Measurements from ENCODE around the gene KIAA2012.

The KIAA2012 gene

DNA sequence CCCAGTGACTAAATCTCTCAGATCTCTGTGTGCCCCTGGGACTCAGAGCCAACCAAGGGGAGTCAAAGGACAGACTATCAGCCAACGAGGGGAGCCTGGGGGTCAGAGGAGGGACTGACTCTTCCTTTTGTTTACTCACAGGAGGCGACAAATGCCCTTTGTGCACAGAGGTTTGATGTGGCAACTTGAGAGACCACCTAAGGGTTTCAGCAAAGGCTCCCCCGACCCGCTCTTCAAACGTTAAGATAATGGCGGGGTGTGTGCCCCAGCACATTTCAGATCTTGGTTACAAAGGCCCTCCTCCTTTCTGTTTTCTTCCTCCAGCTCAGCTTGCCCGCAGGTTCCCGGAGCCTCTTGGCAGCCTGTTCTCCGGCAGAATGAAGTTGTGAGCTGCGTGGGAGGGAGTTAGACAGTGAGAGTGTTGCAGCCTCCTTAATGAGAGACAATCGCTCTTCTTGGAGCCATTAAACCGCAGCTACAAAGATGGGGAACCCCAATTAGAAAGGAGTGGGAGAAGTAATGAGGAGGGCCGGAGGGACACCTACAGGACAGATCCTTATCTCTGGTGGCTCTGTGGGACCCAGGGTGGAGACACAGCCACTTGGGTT is 76.2 kb downstream of the KIAA2012 start:
- no peak for TF ChIP-seq EP300 (IDR thresholded peaks at IDR 0.05; ENCODE audit: borderline replicate concordance)
- TF ChIP-seq, protein P1, sequence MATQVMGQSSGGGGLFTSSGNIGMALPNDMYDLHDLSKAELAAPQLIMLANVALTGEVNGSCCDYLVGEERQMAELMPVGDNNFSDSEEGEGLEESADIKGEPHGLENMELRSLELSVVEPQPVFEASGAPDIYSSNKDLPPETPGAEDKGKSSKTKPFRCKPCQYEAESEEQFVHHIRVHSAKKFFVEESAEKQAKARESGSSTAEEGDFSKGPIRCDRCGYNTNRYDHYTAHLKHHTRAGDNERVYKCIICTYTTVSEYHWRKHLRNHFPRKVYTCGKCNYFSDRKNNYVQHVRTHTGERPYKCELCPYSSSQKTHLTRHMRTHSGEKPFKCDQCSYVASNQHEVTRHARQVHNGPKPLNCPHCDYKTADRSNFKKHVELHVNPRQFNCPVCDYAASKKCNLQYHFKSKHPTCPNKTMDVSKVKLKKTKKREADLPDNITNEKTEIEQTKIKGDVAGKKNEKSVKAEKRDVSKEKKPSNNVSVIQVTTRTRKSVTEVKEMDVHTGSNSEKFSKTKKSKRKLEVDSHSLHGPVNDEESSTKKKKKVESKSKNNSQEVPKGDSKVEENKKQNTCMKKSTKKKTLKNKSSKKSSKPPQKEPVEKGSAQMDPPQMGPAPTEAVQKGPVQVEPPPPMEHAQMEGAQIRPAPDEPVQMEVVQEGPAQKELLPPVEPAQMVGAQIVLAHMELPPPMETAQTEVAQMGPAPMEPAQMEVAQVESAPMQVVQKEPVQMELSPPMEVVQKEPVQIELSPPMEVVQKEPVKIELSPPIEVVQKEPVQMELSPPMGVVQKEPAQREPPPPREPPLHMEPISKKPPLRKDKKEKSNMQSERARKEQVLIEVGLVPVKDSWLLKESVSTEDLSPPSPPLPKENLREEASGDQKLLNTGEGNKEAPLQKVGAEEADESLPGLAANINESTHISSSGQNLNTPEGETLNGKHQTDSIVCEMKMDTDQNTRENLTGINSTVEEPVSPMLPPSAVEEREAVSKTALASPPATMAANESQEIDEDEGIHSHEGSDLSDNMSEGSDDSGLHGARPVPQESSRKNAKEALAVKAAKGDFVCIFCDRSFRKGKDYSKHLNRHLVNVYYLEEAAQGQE (IDR thresholded peaks at IDR 0.05; ENCODE audit: low read depth) = no peak

DNA sequence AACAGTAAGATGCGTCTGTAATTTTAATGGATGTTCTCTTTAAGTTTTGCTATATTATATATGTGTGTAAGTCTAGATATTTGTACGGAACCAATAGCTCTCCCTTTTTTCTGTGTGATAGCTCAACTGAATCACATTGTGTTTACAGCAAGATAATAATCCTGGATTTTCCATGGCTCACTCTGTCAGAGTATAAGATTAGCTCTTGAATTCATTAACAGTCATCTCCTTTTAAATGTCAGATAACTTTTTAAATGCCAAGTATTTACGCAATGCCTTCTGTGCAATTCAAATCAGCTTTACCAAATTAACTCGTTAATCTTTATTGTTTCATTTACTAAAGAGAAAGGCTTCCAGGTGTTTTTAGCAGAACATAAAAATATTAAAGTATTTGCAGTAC is 76.9 kb downstream of the KIAA2012 start:
- no peak for TF ChIP-seq CREB1 (IDR thresholded peaks at IDR 0.05; ENCODE audit: low read depth)

DNA sequence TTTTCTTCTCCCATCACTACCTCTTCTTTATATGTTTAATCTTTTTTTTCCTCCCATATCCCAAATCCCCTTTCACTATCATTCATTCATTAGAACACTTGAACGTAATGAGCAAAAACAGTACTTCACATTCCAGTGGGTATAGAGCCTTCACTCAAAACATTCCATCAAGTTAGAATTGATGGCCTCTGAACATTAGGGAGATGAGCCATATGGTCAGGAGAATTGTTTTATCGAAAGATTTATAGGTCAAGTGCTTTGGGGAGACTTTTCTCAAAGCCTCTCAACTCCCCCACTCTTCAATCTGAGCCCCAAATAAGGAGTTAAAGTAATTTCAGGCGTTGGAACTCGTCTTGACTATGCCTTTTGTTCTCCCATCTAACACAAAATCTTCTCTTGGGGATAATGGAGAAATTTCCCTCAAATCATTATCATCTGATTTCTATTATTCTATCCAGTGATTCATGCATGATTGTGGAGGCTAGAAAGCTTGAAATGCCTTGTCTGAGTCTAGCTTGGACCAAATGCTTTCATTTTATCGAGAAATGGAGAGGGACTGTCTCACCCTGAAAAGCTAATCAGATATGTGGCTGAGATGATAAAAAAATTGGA is 79.2 kb downstream of the KIAA2012 start:
- TF ChIP-seq ZBTB7A (IDR thresholded peaks at IDR 0.05; ENCODE audit: low read depth) (no peak), CREB1 (IDR thresholded peaks at IDR 0.05; ENCODE audit: low read depth) (no peak), TCF12 (IDR thresholded peaks at IDR 0.05; ENCODE audit: low read depth) (no peak), NFIC (IDR thresholded peaks at IDR 0.05) (no peak)

DNA sequence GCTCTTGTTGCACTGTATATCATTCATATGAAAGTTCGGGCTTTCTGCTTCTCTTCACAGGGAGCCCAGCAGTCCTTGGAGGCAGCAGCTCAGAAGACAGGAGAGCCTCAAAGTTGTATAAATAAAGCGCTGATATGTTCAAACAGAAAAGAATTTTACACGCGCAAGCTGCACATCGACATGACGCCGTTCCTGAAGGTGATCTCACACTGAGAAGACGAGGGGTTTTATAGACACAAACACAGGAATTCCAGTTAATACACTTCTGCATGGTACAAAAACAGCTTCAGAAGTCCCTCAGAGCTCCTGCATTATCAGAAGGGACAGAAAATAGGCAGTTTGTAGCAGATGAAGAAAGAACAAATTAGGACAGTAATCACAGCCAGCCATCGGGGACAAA is 81.6 kb downstream of the KIAA2012 start:
- TF ChIP-seq EGR1 (IDR thresholded peaks at IDR 0.05) (no peak), TAF1 (IDR thresholded peaks at IDR 0.05; ENCODE audit: low read depth) (no peak), RAD21 (IDR thresholded peaks at IDR 0.05; ENCODE audit: low read depth) (no peak), YY1 (IDR thresholded peaks at IDR 0.05; ENCODE audit: low read depth) (no peak), NFIC (IDR thresholded peaks at IDR 0.05) (no peak), ZBTB7A (IDR thresholded peaks at IDR 0.05; ENCODE audit: low read depth) (no peak), EP300 (IDR thresholded peaks at IDR 0.05; ENCODE audit: borderline replicate concordance) (no peak), TCF12 (IDR thresholded peaks at IDR 0.05; ENCODE audit: low read depth) (no peak)
- TF ChIP-seq, protein P2, sequence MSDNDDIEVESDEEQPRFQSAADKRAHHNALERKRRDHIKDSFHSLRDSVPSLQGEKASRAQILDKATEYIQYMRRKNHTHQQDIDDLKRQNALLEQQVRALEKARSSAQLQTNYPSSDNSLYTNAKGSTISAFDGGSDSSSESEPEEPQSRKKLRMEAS (IDR thresholded peaks at IDR 0.05) = no peak
- TF ChIP-seq, protein P3, sequence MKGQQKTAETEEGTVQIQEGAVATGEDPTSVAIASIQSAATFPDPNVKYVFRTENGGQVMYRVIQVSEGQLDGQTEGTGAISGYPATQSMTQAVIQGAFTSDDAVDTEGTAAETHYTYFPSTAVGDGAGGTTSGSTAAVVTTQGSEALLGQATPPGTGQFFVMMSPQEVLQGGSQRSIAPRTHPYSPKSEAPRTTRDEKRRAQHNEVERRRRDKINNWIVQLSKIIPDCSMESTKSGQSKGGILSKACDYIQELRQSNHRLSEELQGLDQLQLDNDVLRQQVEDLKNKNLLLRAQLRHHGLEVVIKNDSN (IDR thresholded peaks at IDR 0.05) = no peak
- TF ChIP-seq, protein P1 (IDR thresholded peaks at IDR 0.05; ENCODE audit: low read depth) = no peak

DNA sequence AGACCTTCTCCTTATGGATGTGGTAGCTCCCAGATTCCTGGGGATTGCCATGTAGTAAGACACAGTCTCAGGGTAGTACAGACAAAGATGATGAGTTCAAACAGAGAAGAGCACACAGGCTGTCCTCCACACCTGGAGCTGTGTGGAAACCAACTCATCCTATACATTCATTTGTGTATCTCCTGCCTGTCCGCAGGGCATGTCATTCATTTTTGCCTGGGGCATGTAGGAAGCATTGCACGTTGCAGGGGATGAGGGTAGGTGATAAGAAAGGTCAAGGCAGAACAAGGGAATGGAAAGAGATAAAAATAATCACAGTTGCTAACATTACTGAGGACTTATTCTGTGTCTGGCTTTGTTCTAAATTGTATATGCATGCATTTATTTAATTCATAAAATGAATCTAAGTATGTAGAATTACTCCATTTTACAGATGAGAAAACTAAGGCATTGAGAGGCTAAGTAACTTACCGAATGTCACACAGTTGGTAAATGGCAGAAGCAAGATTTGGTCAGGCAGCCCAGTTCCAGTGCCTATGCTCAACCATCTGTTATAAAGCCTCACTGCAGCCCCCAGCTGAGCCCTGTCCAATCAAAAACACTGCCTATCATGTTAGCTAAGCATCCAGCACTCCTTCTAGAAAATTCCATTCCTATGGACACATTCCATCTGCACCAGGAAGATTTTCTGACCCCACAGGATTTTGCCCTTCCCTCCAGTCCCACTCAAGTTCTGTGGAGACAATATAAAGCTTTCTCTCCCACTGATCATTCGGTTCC is 84.3 kb downstream of the KIAA2012 start:
- no peak for TF ChIP-seq YY1 (IDR thresholded peaks at IDR 0.05; ENCODE audit: low read depth)
- no peak for TF ChIP-seq NFIC (IDR thresholded peaks at IDR 0.05)
- TF ChIP-seq CEBPB (IDR thresholded peaks at IDR 0.05) = no peak
- TF ChIP-seq TEAD4 (IDR thresholded peaks at IDR 0.05) = no peak
- no peak for TF ChIP-seq EP300 (IDR thresholded peaks at IDR 0.05; ENCODE audit: borderline replicate concordance)
- TF ChIP-seq CREB1 (IDR thresholded peaks at IDR 0.05; ENCODE audit: low read depth) = no peak
- TF ChIP-seq TAF1 (IDR thresholded peaks at IDR 0.05; ENCODE audit: low read depth) = no peak
- no peak for TF ChIP-seq TCF12 (IDR thresholded peaks at IDR 0.05; ENCODE audit: low read depth)
- TF ChIP-seq, protein P1 (IDR thresholded peaks at IDR 0.05; ENCODE audit: low read depth) = no peak
- TF ChIP-seq, protein P2 (IDR thresholded peaks at IDR 0.05) = no peak
- TF ChIP-seq EGR1 (IDR thresholded peaks at IDR 0.05) = no peak
- TF ChIP-seq RAD21 (IDR thresholded peaks at IDR 0.05; ENCODE audit: low read depth) = no peak
- TF ChIP-seq FOXM1 (IDR thresholded peaks at IDR 0.05; ENCODE audit: borderline replicate concordance, low read depth) = no peak
- TF ChIP-seq, protein P3 (IDR thresholded peaks at IDR 0.05) = no peak
- no peak for TF ChIP-seq ZBTB7A (IDR thresholded peaks at IDR 0.05; ENCODE audit: low read depth)
